ENCODE measurements around the gene INSRR. TPM values are rescaled to one million over a fixed set of nuclear protein-coding genes. Genes with fewer than 3 reads are reported as not detected.

Gene INSRR
- total RNA-seq, 1 experiment from 2014 or later, result not detected

DNA sequence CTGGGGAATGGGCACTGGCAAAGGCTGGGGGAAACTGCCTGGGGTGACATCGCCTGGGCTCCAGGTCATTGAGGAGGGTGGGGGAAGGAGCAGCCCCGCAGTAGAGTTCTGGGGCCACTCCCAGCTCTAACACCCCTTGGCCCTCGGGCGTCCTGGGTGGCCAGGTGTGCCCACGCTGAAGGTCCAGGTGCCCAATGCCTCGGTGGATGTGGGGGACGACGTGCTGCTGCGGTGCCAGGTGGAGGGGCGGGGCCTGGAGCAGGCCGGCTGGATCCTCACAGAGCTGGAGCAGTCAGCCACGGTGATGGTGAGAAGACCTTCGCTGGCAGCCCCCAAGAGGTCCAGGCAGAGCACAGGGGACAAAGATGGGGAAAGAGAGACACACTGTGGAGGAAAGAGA lies 9.4 kb upstream of the INSRR start:
- Histone ChIP-seq H3K4me3 (ENCODE audit: low read depth in 2 of 2, low read length in 2 of 2) (no peak overlapping the region), H3K36me3 (ENCODE audit: control insufficient read depth, insufficient read depth, low read length) (no peaks in the 10 kb centered on the region), H3K9me3 (ENCODE audit: control insufficient read depth, insufficient read depth, low read depth, low read length) (no peaks in the 10 kb centered on the region), H3K27me3 (ENCODE audit: control insufficient read depth, insufficient read depth, low read length) (no peaks in the 10 kb centered on the region), H3K4me1 (ENCODE audit: control insufficient read depth, insufficient read depth, low read length) (peaks cover 4% of the 10 kb centered on the region; the same call in 1 of the 2 replicates), H3K27ac (ENCODE audit: low read length) (no peak overlapping the region)
- peak; percentile 23; the same call in 1 of the 2 replicates for ATAC-seq
- intact Hi-C loops (cut with micrococcal nuclease; ENCODE audit: unreplicated experiment), result loop anchor here (10.0 kb wide), 1 partner anchor 174 kb away; no protein-coding TSS in a partner anchor
- TF ChIP-seq POLR2AphosphoS5 (IDR thresholded peaks at IDR 0.05; ENCODE audit: low read depth, low read length), result no peak
- no peak for TF ChIP-seq TCF7L2 (IDR thresholded peaks at IDR 0.05; ENCODE audit: low read depth, low read length)
- TF ChIP-seq SIN3A (IDR thresholded peaks at IDR 0.05; ENCODE audit: borderline replicate concordance, insufficient read depth, low read depth, low read length), result no peak
- no peak for TF ChIP-seq REST (IDR thresholded peaks at IDR 0.05; ENCODE audit: insufficient read depth in 1 of 2, low read depth in 2 of 2, low read length in 1 of 2)
- TF ChIP-seq, protein P1, sequence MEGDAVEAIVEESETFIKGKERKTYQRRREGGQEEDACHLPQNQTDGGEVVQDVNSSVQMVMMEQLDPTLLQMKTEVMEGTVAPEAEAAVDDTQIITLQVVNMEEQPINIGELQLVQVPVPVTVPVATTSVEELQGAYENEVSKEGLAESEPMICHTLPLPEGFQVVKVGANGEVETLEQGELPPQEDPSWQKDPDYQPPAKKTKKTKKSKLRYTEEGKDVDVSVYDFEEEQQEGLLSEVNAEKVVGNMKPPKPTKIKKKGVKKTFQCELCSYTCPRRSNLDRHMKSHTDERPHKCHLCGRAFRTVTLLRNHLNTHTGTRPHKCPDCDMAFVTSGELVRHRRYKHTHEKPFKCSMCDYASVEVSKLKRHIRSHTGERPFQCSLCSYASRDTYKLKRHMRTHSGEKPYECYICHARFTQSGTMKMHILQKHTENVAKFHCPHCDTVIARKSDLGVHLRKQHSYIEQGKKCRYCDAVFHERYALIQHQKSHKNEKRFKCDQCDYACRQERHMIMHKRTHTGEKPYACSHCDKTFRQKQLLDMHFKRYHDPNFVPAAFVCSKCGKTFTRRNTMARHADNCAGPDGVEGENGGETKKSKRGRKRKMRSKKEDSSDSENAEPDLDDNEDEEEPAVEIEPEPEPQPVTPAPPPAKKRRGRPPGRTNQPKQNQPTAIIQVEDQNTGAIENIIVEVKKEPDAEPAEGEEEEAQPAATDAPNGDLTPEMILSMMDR (IDR thresholded peaks at IDR 0.05), result no peak
- DNase-seq (ENCODE audit: low read depth, low spot score), result no peak
- POLR2A ChIA-PET, result no interaction called here
- BruUV-seq (replicated peaks), result no TSS peak
- CTCF ChIA-PET, result interaction anchor here (1.0 kb wide), 1 partner anchor 9 kb away, joined by 6 read pairs; no protein-coding TSS in a partner anchor
- in situ Hi-C loops (cut with HindIII; ENCODE audit: low pct_unique_long_range_greater_than_20kb, low sequenced_read_pairs), result no loop called here

DNA sequence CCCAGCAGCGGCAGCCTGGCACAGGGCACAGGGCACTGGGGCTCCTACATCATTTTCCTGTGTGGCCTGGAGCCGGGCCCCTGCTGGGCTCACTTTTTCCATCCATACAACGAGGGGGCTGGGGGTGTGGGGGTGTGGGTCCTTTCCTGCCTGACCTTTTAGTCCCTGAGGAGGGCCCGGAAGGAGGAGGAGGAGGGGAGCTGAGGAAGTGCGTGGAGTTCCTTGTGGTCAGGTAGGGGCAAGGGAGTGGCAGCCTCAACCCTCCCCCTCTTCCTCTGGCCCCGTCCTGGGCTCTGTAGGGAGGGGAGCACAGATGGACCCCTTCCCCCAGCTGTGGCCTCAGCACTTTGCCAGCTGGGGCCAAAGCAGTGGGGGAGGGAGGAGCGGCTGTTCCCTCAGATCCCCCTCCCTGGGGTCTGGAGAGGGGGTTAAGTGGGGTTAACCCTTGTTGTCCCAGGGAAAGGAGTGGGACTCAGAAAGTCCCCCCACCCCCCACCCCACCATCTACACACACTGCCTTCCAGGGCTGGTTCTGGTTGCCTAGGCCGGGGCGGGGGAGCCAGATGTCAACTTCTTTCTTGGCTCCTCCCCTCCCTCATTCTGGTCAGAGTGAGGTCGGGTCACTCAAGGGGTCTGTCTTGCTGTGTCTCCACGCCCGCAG lies 7.5 kb upstream of the INSRR start:
- ChIA-PET POLR2A (no interaction called here), CTCF (no interaction called here)
- no peak for ATAC-seq
- no peak for DNase-seq (ENCODE audit: low read depth, low spot score)
- Histone ChIP-seq H3K27me3 (ENCODE audit: control insufficient read depth, insufficient read depth, low read length) (no peaks in the 10 kb centered on the region), H3K4me1 (ENCODE audit: control insufficient read depth, insufficient read depth, low read length) (peaks cover 4% of the 10 kb centered on the region; the same call in 1 of the 2 replicates), H3K36me3 (ENCODE audit: control insufficient read depth, insufficient read depth, low read length) (no peaks in the 10 kb centered on the region), H3K4me3 (ENCODE audit: low read depth in 2 of 2, low read length in 2 of 2) (no peak overlapping the region), H3K27ac (ENCODE audit: low read length) (no peak overlapping the region), H3K9me3 (ENCODE audit: control insufficient read depth, insufficient read depth, low read depth, low read length) (no peaks in the 10 kb centered on the region)
- in situ Hi-C loops (cut with HindIII; ENCODE audit: low pct_unique_long_range_greater_than_20kb, low sequenced_read_pairs) (no loop called here), intact Hi-C loops (cut with micrococcal nuclease; ENCODE audit: unreplicated experiment) (loop anchor here (10.0 kb wide), 1 partner anchor 172 kb away; no protein-coding TSS in a partner anchor)
- BruUV-seq (replicated peaks), result no TSS peak
- no peak for TF ChIP-seq REST (IDR thresholded peaks at IDR 0.05; ENCODE audit: insufficient read depth in 1 of 2, low read depth in 2 of 2, low read length in 1 of 2)
- no peak for TF ChIP-seq POLR2AphosphoS5 (IDR thresholded peaks at IDR 0.05; ENCODE audit: low read depth, low read length)
- TF ChIP-seq TCF7L2 (IDR thresholded peaks at IDR 0.05; ENCODE audit: low read depth, low read length), result no peak
